ENCODE measurements around the gene GPX7. TPM values are rescaled to one million over a fixed set of nuclear protein-coding genes. Genes with fewer than 3 reads are reported as not detected.

Gene GPX7
- total RNA-seq, 4 donors from 2014 or later, result 1.4 to 6.2 (median 2.0) TPM; not detected in 1

GRCh38 chr1:52554756-52555155, 47.4 kb upstream of the GPX7 start:
- no peaks in the 10 kb centered on the region for H3K36me3 ChIP-seq
- H3K4me3 ChIP-seq, result no peak overlapping the region
- no peaks in the 10 kb centered on the region for H3K9me3 ChIP-seq
- H3K27me3 ChIP-seq, result no peaks in the 10 kb centered on the region
- peak overlapping the region in 1 of 4 donors; percentile 94 for H3K27ac ChIP-seq
- no peak for DNase-seq
- TF ChIP-seq CTCF (IDR thresholded peaks at IDR 0.05) (no peak), POLR2A (IDR thresholded peaks at IDR 0.05) (no peak)
- H3K4me1 ChIP-seq, result peaks cover 0 to 18% (median 5%) of the 10 kb centered on the region in 4 donors

- Histone ChIP-seq H3K27ac (no peak overlapping the region), H3K4me3 (no peak overlapping the region), H3K36me3 (no peaks in the 10 kb centered on the region), H3K4me1 (peaks cover 0 to 12% (median 2%) of the 10 kb centered on the region in 4 donors), H3K27me3 (no peaks in the 10 kb centered on the region), H3K9me3 (no peaks in the 10 kb centered on the region)
- TF ChIP-seq CTCF (IDR thresholded peaks at IDR 0.05) (no peak), POLR2A (IDR thresholded peaks at IDR 0.05) (no peak)
- no peak for DNase-seq
These were observed 45.4 kb upstream of the GPX7 start for GRCh38 chr1:52556641-52557360.

GRCh38 chr1:52558941-52559340, 43.2 kb upstream of the GPX7 start:
- TF ChIP-seq CTCF (IDR thresholded peaks at IDR 0.05), result no peak
- no peak for TF ChIP-seq POLR2A (IDR thresholded peaks at IDR 0.05)
- H3K27me3 ChIP-seq, result no peaks in the 10 kb centered on the region
- no peak overlapping the region for H3K27ac ChIP-seq
- no peak for DNase-seq
- no peaks in the 10 kb centered on the region for H3K36me3 ChIP-seq
- H3K4me3 ChIP-seq, result no peak overlapping the region
- H3K4me1 ChIP-seq, result peaks cover 0 to 7% (median 0%) of the 10 kb centered on the region in 4 donors
- H3K9me3 ChIP-seq, result no peaks in the 10 kb centered on the region

GRCh38 chr1:52559875-52560274, 42.3 kb upstream of the GPX7 start:
- DNase-seq, result no peak
- H3K9me3 ChIP-seq, result no peaks in the 10 kb centered on the region
- no peak for TF ChIP-seq CTCF (IDR thresholded peaks at IDR 0.05)
- no peak for TF ChIP-seq POLR2A (IDR thresholded peaks at IDR 0.05)
- H3K36me3 ChIP-seq, result no peaks in the 10 kb centered on the region
- H3K27ac ChIP-seq, result no peak overlapping the region
- H3K4me3 ChIP-seq, result no peak overlapping the region
- H3K27me3 ChIP-seq, result no peaks in the 10 kb centered on the region
- no peaks in the 10 kb centered on the region for H3K4me1 ChIP-seq

GRCh38 chr1:52562766-52563165, 39.4 kb upstream of the GPX7 start:
- no peaks in the 10 kb centered on the region for H3K9me3 ChIP-seq
- no peaks in the 10 kb centered on the region for H3K27me3 ChIP-seq
- H3K27ac ChIP-seq, result no peak overlapping the region
- TF ChIP-seq CTCF (IDR thresholded peaks at IDR 0.05) (no peak), POLR2A (IDR thresholded peaks at IDR 0.05) (no peak)
- no peaks in the 10 kb centered on the region for H3K4me1 ChIP-seq
- no peaks in the 10 kb centered on the region for H3K36me3 ChIP-seq
- DNase-seq, result no peak
- no peak overlapping the region for H3K4me3 ChIP-seq

Data from Peyer's patch (tissue), 4 donors.